GM19452 (cell line): Measurements from ENCODE around the gene UBE3C.
"Not testable (repeated sequence)": the region's sequence is repeated elsewhere in the genome, so short reads cannot be mapped to it uniquely, and the experiment has no call there.

ENCODE experiments used
- ATAC-seq: cut with Tn5 transposase; IDR thresholded peaks from one replicate; pipeline ENCODE4 v1.9.1; 2021; ENCODE audit not compliant: unreplicated experiment

The UBE3C gene

GRCh38 chr7:157138424-157139110, at the start of gene UBE3C:
TSS of gene UBE3C (plus strand) at chr7:157138926. CDS start at chr7:157139273, 347 bp downstream.
- ATAC-seq: peak; percentile 83

GRCh38 chr7:157089100-157089610, 49.6 kb upstream of the UBE3C start:
- no peak for ATAC-seq

GRCh38 chr7:157090485-157091165, 48.1 kb upstream of the UBE3C start:
- no peak for ATAC-seq

GRCh38 chr7:157096286-157097055, 42.3 kb upstream of the UBE3C start:
- no peak for ATAC-seq

- no peak for ATAC-seq
Observed at GRCh38 chr7:157097056-157097329, 41.7 kb upstream of the UBE3C start.

GRCh38 chr7:157097569-157097968, 41.2 kb upstream of the UBE3C start:
- no peak for ATAC-seq

- not testable (repeated sequence) for ATAC-seq
Observed at GRCh38 chr7:157100005-157100404, 38.7 kb upstream of the UBE3C start.

- ATAC-seq: not testable (repeated sequence)
Observed at GRCh38 chr7:157103641-157104040, 35.1 kb upstream of the UBE3C start.

- ATAC-seq: no peak
Observed at GRCh38 chr7:157111311-157111710, 27.4 kb upstream of the UBE3C start.

GRCh38 chr7:157112706-157113105, 26.0 kb upstream of the UBE3C start:
- no peak for ATAC-seq

- ATAC-seq: no peak
Observed at GRCh38 chr7:157113607-157114006, 25.1 kb upstream of the UBE3C start.

GRCh38 chr7:157116762-157117161, 22.0 kb upstream of the UBE3C start:
- ATAC-seq: no peak

GRCh38 chr7:157117796-157118195, 20.9 kb upstream of the UBE3C start:
- no peak for ATAC-seq

- ATAC-seq: no peak
Observed at GRCh38 chr7:157120181-157120580, 18.5 kb upstream of the UBE3C start.

- ATAC-seq: no peak
Observed at GRCh38 chr7:157121184-157121715, 17.5 kb upstream of the UBE3C start.

GRCh38 chr7:157122800-157123495, 15.8 kb upstream of the UBE3C start:
- no peak for ATAC-seq

- no peak for ATAC-seq
Observed at GRCh38 chr7:157124690-157125089, 14.0 kb upstream of the UBE3C start.

GRCh38 chr7:157125376-157126223, 13.1 kb upstream of the UBE3C start:
- ATAC-seq: no peak

GRCh38 chr7:157126921-157127320, 11.8 kb upstream of the UBE3C start:
- no peak for ATAC-seq

- ATAC-seq: no peak
Observed at GRCh38 chr7:157129200-157129599, 9.5 kb upstream of the UBE3C start.
